Stimulated activated memory B cell treated with anti-CD40 and anti-IgM and Interleukin-4, amounts not matched to agents 10 μg/mL and 1 μg/mL and 100 μg/mL, for 72 hours (primary cell): ENCODE data around the gene PODN.

Source experiments
- ATAC-seq: fragments of 150-1000 bp; cut with Tn5 transposase; 2 replicates; pipeline ENCODE4 v1.10.0; 2021
- H3K27ac Mint-ChIP-seq: one replicate; pipeline ENCODE4 v1.8.0; 2022; ENCODE audit warnings: mild to moderate bottlenecking, mixed read lengths
- H3K27me3 Mint-ChIP-seq: one replicate; pipeline ENCODE4 v1.8.0; 2022; ENCODE audit warnings: mixed read lengths
- H3K36me3 Mint-ChIP-seq: one replicate; pipeline ENCODE4 v1.8.0; 2022; ENCODE audit warnings: mixed read lengths
- H3K4me1 Mint-ChIP-seq: one replicate; pipeline ENCODE4 v1.8.0; 2022; ENCODE audit warnings: mixed read lengths
- H3K4me3 Mint-ChIP-seq: one replicate; pipeline ENCODE4 v1.8.0; 2022; ENCODE audit warnings: mild to moderate bottlenecking, moderate library complexity, mixed read lengths
- H3K9me3 Mint-ChIP-seq: one replicate; pipeline ENCODE4 v1.8.0; 2022; ENCODE audit warnings: mixed read lengths

Gene PODN

DNA sequence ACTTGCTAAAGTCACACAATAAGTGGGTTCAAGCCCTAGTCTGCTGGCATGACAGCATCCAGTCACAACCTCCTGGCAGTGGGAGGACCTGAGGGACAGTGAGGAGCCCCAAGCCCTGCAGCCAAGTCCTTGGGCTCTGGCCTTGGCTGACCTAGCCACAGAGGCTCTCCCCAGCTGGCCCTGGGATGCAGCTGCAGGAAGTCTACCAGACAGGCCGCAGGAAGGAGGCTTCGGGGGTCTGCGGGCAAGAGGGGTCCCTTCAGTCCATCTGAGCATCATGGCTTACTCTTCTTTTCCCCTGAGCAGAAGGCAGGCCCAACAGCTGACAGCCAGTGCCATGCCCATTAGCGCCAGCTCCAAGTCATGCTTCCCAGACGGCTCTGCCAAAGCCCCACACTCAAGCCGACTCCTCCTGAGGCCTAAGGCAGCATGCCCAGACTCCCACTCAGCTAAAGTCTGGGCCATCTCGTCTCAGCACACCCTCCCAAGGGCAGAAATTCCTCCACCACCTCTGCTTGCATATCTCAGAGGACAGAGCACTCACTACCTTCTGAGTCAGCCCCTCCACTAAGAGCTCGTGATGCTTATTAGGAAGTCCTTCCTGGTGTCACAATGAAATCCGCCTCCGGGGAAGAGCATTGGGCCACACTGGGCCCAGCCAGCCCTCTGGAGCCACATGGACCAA, 60.3 kb downstream of the PODN start:
- Mint-ChIP-seq H3K27ac (no peak overlapping the region), H3K27me3 (peaks cover 27% of the 10 kb centered on the region), H3K36me3 (no peaks in the 10 kb centered on the region), H3K9me3 (no peaks in the 10 kb centered on the region), H3K4me3 (no peak overlapping the region), H3K4me1 (no peaks in the 10 kb centered on the region)
- no peak for ATAC-seq

DNA sequence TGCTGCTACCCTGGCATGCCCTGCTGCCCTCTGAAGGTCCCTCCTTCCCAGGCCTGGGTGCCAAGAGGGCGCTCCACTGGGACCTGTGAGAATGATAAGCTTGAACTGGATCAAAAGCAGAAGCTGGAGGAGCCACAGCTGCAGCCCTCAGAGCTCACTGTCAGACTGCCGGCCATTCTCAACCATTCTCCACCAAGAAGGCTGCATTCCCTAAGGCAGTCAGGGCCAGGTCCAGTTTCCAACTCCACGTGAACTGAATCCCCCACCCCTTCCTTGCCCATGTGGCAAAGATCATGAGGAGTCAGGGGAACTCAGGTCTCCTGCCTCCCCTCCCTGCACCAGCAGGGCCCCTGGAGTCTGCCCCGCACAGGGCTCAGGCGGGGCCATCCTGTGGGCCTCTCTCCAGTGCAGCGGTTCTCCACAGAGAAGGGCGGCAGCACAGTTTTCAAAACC, 61.0 kb downstream of the PODN start:
- Mint-ChIP-seq H3K9me3 (no peaks in the 10 kb centered on the region), H3K27ac (no peak overlapping the region), H3K4me1 (no peaks in the 10 kb centered on the region), H3K36me3 (no peaks in the 10 kb centered on the region), H3K4me3 (no peak overlapping the region), H3K27me3 (peaks cover 27% of the 10 kb centered on the region)
- no peak for ATAC-seq

DNA sequence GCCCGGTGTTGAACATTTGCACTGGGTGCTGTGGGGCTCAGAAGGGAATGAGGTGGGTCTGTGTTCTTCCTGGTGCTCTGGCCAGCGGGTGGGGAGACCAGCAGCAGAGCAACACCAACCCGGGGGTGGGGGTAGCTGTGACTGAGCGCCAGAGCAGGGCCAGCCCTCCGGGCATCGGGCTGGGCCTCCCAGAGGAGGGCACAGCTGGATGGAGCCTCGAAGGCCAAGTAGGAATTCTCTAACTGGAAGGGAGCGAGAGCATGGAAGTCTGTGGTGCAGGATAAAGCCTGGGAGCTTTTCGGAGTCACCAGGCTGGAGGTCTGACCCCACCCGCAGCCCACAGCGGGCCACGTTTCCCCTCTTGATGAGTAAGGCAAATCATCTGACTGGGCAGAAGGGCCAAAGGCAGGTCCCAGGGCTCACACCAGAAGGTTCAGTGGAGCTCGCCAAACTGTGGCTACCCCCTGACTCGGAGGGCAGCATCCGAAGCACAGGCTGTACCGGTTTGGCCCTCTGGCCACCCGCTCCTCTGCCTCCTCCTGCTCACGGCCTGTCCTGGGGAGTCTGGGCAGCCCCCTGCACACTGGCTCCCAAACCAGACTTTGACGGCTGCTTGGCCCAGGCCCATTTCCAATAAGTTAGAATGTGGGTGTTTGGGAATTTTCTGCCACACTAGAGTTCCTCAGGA, 61.6 kb downstream of the PODN start:
- H3K9me3 Mint-ChIP-seq: no peaks in the 10 kb centered on the region
- H3K27me3 Mint-ChIP-seq: peaks cover 27% of the 10 kb centered on the region
- H3K4me1 Mint-ChIP-seq: no peaks in the 10 kb centered on the region
- no peak overlapping the region for H3K4me3 Mint-ChIP-seq
- H3K27ac Mint-ChIP-seq: no peak overlapping the region
- no peak for ATAC-seq
- no peaks in the 10 kb centered on the region for H3K36me3 Mint-ChIP-seq

DNA sequence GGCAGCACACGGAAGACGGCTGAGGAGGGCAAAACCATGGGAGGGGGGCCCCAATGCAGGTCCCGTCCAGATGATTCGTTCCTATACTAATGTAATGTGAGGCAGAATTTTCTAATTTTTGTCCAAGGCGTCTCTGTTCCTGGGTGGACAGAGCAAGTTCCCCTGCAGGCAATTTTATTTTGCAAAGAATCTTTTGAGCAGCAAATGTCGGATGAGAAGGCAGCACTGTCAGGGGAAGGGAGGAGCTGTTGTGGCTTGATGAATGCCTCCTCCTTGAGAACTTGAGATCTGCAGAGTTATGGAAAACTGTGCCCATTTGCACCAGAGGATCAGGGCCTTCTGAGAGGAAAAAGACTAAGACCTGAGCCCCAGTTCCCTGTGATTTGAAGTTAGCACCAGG, 63.1 kb downstream of the PODN start:
- H3K27ac Mint-ChIP-seq: no peak overlapping the region
- no peaks in the 10 kb centered on the region for H3K9me3 Mint-ChIP-seq
- no peaks in the 10 kb centered on the region for H3K36me3 Mint-ChIP-seq
- no peak for ATAC-seq
- no peaks in the 10 kb centered on the region for H3K4me1 Mint-ChIP-seq
- no peak overlapping the region for H3K4me3 Mint-ChIP-seq
- H3K27me3 Mint-ChIP-seq: peaks cover 21% of the 10 kb centered on the region

DNA sequence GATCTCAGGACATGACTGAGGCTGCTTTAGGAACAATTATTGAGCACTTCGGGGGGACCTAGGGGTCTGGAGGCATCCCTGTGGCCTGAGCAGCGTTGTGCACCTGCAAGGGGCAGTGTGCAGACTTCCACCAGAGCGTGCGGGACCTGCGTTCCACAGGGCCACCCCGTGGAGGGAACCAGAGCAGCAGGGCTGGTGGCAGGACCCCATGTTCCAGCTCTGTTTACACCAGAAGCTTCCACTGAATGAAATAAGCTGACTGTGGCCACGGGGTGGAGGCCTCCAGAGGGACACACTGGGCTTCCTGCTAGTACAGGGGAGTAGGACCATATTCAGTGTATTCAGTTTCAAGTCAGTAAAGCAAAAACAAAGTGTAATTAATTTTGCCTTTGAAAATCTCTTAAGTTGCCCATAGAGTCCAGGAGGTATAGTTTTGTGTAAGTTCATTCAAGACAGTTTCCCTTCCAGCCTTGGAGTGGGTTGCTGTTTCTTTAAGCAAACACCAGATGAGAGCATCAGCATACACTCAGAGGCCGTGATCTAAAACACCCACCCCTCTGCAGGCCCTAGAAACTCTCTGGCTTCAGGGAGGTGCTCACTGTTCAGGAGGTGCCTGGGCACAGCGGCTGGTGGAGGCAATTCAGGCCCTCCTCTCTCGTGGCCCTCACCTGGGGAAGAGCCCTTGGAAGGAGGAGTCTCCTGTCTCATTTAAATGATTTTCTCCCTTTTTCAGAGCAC, 63.8 kb downstream of the PODN start:
- Mint-ChIP-seq H3K4me1 (no peaks in the 10 kb centered on the region), H3K4me3 (no peak overlapping the region)

DNA sequence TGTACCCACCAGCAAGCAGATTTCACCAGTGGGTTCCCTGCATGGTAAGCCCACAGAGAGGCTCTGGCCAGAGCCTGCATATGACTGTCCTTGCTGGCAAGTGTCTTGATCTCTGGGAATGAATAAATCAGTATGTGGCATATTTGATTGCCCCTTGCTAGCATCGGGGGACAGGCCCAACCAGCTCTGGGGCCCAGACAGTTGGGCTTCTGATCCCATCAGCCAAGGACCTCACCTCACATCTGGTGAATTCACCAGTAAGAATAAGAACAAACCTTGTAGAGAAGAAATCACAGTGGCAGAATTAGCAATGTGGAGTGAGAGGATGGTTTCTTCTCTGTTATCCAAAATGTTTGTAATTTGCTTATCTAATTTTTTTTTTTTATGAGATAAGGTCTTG, 64.5 kb downstream of the PODN start:
- H3K27me3 Mint-ChIP-seq: peaks cover 7% of the 10 kb centered on the region
- no peaks in the 10 kb centered on the region for H3K9me3 Mint-ChIP-seq
- no peaks in the 10 kb centered on the region for H3K36me3 Mint-ChIP-seq
- H3K4me3 Mint-ChIP-seq: no peak overlapping the region
- no peak for ATAC-seq
- no peaks in the 10 kb centered on the region for H3K4me1 Mint-ChIP-seq
- H3K27ac Mint-ChIP-seq: no peak overlapping the region

More for the DNA sequence above, 63.8 kb downstream of the PODN start:
- ATAC-seq: no peak
- Mint-ChIP-seq H3K9me3 (no peaks in the 10 kb centered on the region), H3K27me3 (peaks cover 14% of the 10 kb centered on the region), H3K36me3 (no peaks in the 10 kb centered on the region), H3K27ac (no peak overlapping the region)

DNA sequence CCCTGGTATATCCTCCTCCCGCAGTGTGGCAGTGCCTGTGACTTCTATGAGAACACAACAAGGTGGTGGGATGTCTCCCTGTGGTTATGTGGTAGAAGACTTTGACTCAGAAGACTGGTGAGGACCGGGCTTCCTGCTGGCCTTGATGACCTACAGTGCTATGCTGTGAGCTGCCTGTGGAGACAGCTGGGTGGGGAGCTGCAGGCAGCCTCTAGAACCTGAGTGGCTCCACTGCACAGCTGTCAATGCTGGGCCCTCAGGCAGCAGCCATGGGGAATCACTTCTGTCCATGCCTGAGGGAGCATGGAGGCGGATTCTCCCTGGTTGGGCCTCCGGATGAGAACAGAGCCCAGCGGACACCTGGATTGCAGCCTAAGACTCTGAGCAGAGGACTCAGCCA, 65.5 kb downstream of the PODN start:
- H3K36me3 Mint-ChIP-seq: no peaks in the 10 kb centered on the region
- H3K27me3 Mint-ChIP-seq: peaks cover 1% of the 10 kb centered on the region
- H3K4me3 Mint-ChIP-seq: no peak overlapping the region
- H3K9me3 Mint-ChIP-seq: no peaks in the 10 kb centered on the region
- ATAC-seq: no peak
- H3K27ac Mint-ChIP-seq: no peak overlapping the region
- no peaks in the 10 kb centered on the region for H3K4me1 Mint-ChIP-seq

DNA sequence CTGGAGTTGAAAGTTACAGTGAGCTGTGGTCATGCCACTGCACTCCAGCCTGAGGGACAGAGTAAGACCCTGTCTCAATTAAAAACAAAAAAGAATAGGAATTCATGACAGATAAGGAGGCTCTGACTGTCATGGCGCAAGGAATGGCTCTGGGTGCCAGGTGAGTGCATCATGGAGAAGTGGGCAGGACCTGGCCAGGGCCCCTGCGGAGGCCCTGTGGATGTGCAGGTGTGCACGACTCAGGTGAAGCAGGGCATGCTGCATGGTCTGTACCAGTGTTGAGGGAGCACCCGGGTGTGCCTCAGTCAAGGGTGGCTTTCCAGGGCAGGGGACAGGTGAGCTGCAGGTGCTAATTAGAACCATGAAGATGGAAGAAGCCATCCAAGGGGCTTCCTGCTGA, 66.4 kb downstream of the PODN start:
- H3K36me3 Mint-ChIP-seq: no peaks in the 10 kb centered on the region
- no peaks in the 10 kb centered on the region for H3K9me3 Mint-ChIP-seq
- no peak overlapping the region for H3K4me3 Mint-ChIP-seq
- no peak overlapping the region for H3K27ac Mint-ChIP-seq
- ATAC-seq: no peak
- no peaks in the 10 kb centered on the region for H3K4me1 Mint-ChIP-seq
- H3K27me3 Mint-ChIP-seq: no peaks in the 10 kb centered on the region

DNA sequence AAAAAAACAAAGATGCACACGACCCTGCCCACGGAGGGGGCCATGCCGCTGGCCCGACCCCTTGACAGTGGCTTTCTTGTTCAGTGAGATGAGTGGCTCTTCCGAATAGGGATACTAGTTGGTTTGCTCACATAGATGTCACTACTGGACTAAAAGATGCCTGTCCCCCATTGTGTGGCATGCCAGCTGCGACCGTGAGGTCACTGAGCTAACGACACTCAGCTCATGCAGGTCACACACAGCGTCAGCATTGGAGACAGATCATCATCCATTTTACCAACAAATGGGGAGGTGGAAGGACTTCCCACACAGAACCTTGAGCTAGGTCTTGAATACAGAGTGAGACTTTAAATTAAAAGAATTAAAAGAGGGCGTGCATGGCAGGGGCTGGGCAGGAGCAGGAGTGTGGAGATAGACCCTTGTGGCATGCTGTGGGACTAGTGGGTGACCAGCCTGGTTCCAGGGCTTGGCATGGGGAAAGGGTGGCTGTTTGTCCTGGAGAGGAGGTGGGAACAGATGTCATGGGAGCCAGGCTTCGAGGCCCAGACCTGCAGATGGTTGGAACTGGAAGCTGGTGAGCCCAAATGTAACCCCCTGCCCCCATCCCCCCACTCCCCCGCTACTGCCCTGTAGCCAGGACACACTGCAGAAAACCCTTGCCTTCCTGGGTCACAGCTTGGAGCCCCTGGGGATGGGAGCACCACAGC, 68.0 kb downstream of the PODN start:
- no peak for ATAC-seq
- H3K36me3 Mint-ChIP-seq: no peaks in the 10 kb centered on the region
- no peak overlapping the region for H3K27ac Mint-ChIP-seq
- no peaks in the 10 kb centered on the region for H3K4me1 Mint-ChIP-seq
- no peaks in the 10 kb centered on the region for H3K9me3 Mint-ChIP-seq
- no peaks in the 10 kb centered on the region for H3K27me3 Mint-ChIP-seq
- no peak overlapping the region for H3K4me3 Mint-ChIP-seq

DNA sequence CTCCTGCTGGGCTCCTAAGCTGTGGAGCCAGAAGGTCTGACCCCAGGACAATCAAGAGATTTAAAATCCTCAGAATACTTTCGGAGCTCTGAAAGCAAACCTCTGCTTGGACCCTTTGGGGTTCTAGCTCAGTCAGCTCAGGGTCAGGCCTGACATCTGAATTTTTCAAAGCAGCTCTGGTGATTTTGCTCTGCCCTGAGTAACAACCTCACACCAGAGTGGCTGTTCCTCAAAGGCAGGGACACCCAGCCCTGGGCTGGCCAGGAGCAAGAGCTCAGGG, 68.5 kb downstream of the PODN start:
- Mint-ChIP-seq H3K4me3 (no peak overlapping the region), H3K36me3 (no peaks in the 10 kb centered on the region), H3K27me3 (no peaks in the 10 kb centered on the region), H3K9me3 (no peaks in the 10 kb centered on the region), H3K4me1 (no peaks in the 10 kb centered on the region), H3K27ac (no peak overlapping the region)
- no peak for ATAC-seq

DNA sequence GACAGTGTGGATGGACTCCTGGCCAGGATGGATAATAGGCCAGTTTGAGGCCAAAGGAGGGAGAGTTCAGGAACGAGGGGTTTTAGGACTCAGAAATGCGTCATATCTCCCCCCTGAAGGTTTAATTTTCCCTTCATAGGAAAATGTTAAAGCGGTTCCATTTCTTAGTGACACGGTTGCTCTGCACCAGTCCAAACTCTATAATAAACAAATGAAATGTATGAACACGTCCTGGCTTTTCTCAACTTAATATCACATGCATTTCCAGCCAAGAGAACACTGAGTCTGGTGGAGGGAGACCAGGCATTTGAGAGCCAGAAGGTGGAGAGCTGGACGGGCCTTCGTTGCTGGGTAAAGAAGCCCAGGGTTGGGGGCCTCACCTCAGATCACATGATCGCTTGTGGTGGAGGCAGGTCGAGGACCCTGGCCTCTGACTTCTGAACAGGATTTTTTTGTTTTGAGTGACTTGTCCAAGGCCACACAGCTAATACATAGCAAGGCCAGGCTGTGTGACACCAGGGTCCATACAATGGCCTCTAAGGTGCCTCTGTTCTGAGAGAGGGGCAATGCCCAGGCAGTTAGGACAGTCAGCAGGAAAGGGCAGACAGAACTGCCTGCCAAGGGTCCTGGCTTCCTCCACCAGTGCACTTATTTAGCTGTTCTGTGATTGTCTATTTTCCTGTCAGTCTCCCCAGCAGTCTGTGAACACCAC, 69.0 kb downstream of the PODN start:
- Mint-ChIP-seq H3K27ac (no peak overlapping the region), H3K36me3 (no peaks in the 10 kb centered on the region), H3K4me3 (no peak overlapping the region), H3K9me3 (no peaks in the 10 kb centered on the region), H3K4me1 (no peaks in the 10 kb centered on the region), H3K27me3 (no peaks in the 10 kb centered on the region)
- ATAC-seq: no peak

DNA sequence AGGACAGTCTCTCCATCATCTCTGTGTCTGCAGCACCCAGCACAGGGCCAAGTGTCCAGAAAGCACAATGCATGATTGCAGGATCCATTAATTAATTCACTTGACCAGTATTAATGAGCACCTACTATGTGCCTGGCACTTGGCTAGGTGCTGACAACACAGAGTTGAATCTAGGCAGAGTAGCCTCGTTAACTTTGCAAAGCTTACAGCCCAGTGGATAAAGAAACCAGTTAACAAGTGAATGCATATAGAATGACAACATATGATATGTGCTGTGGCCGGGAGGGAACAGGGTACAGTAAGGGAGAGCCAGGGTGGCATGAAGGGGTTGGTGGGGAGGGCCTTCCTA, 69.6 kb downstream of the PODN start:
- no peak overlapping the region for H3K27ac Mint-ChIP-seq
- no peaks in the 10 kb centered on the region for H3K4me1 Mint-ChIP-seq
- no peaks in the 10 kb centered on the region for H3K9me3 Mint-ChIP-seq
- no peak overlapping the region for H3K4me3 Mint-ChIP-seq
- no peaks in the 10 kb centered on the region for H3K27me3 Mint-ChIP-seq
- H3K36me3 Mint-ChIP-seq: no peaks in the 10 kb centered on the region
- no peak for ATAC-seq

DNA sequence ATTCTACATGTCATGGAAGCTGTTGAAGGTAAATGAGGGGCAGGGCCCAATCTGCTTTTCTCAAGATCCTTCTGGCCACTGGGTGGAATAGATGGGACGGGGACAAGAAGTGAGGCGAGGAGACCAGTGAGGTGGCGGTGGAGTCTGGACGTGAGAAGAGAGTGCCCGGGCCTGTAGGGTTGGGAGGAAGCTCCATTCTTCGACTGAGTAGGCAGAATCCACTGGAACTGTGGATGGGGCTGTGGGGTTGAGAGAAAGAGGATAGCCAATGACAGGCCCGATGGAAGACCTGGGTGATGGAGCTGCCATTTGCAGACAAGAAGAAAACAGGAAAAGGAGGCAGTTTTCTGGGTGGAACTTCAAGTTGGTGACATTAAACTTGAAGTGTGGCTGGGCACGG, 70.2 kb downstream of the PODN start:
- no peak for ATAC-seq
- H3K4me3 Mint-ChIP-seq: no peak overlapping the region
- no peaks in the 10 kb centered on the region for H3K27me3 Mint-ChIP-seq
- peaks cover under 1% of the 10 kb centered on the region for H3K9me3 Mint-ChIP-seq
- H3K4me1 Mint-ChIP-seq: no peaks in the 10 kb centered on the region
- H3K36me3 Mint-ChIP-seq: peaks cover under 1% of the 10 kb centered on the region
- no peak overlapping the region for H3K27ac Mint-ChIP-seq

DNA sequence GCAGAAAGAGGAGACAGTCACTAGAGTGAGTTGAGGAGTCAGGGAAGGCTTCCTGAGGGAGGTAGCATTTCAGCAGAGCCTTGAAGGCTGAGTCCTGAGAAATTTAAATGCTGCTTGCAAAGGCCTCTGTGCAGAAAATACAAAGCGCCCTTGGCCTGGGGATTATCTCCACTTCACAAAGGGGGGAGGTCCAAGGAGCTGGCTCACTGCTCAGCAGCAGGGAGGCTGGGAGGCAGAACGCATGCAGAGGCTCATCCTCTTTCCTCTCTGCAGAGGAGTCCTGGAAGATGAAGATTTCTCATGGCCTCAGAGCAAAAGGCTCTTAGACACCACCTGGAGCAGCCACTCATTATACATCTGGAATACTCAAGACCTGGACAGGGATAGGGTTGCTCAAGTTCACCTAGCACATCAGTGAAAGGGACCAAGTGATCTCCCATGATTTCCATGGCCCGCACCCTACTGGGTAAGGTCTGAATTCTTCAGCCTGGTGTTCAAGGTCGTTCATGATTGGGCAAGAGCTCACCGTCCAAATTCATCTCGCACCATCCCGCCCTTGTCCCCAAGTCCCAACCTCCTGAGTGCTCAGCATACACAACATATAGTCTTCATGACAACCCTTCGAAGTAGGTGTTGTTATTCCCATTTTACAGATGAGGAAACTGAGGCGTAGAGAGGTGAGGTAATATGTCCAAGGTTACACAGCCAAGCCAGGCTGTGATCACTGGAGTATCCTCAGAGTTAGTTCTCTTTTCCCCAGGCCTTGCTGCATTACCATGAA, 71.4 kb downstream of the PODN start:
- no peak overlapping the region for H3K4me3 Mint-ChIP-seq
- ATAC-seq: no peak
- H3K4me1 Mint-ChIP-seq: no peaks in the 10 kb centered on the region
- no peaks in the 10 kb centered on the region for H3K27me3 Mint-ChIP-seq
- H3K27ac Mint-ChIP-seq: no peak overlapping the region
- peaks cover 10% of the 10 kb centered on the region for H3K36me3 Mint-ChIP-seq
- H3K9me3 Mint-ChIP-seq: peaks cover 9% of the 10 kb centered on the region
